Astrocyte (in vitro differentiated cells and primary cell): Measurements from ENCODE around the gene LRRC43.

Source experiments
- CTCF ChIP-seq: IDR thresholded peaks from 2 replicates; pipeline ENCODE4 v1.5.1; 2011; ENCODE audit warnings: low read depth, mild to moderate bottlenecking, inconsistent platforms, low read length, moderate library complexity; ENCODE audit not compliant: insufficient read depth
- EZH2 ChIP-seq: IDR thresholded peaks from 2 replicates; pipeline ENCODE4 v1.6.1; 2012; ENCODE audit warnings: mild to moderate bottlenecking, low read length, inconsistent platforms; ENCODE audit not compliant: insufficient read depth

DNA sequence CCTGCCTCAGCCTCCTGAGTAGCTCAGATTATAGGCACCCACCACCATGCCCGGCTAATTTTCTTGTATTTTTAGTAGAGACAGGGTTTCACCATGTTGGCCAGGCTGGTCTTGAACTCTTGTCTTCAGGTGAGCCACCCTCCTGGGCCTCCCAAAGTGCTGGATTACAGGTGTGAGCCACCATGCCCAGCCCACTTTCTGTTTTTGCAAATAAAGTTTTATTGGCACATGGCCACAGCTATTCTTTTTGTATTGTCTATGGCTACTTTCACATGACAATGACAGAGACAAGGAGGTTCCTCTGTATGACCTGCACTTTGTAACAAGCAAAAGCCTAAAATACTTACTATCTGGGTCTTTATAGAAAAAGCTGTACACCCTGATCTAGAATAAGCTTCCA, 62.6 kb downstream of the LRRC43 start:
- TF ChIP-seq CTCF (no peak), EZH2 (no peak)
